22Rv1 (cell line): ENCODE data around the gene AMBRA1.

Experiments used
- H3K27ac ChIP-seq: fragments of 450-650 bp; 2 replicates; pipeline ENCODE4 v1.5.1; 2017
- CTCF ChIP-seq: fragments of 450-650 bp; IDR thresholded peaks from 2 replicates; pipeline ENCODE4 v1.5.1; 2017; ENCODE audit warnings: mild to moderate bottlenecking
- ZFX ChIP-seq: fragments of 450-650 bp; IDR thresholded peaks from 2 replicates; pipeline ENCODE4 v1.6.1; 2017; ENCODE audit warnings: antibody characterized with exemption, borderline replicate concordance

Gene AMBRA1

DNA sequence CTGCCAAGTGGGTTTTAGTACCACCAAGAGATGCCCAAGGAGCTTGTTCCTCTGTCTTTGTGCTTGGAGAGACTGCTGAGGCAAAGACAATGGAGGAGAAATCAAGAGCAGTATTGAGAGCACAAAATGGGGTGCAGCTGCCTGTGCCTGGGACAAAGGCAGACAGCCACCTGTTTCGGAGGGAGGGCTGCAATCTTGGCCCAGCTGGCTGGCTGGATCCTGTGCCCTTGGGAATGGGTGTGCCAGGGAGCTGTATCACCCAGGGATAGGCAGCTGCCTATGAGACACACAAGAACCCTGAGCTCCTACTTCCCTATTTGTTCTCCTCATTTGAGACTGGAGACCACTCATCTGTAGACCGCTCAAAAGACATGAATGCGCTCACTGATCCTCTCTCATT, 178.9 kb downstream of the AMBRA1 start:
- TF ChIP-seq CTCF, result no peak
- TF ChIP-seq ZFX, result no peak

DNA sequence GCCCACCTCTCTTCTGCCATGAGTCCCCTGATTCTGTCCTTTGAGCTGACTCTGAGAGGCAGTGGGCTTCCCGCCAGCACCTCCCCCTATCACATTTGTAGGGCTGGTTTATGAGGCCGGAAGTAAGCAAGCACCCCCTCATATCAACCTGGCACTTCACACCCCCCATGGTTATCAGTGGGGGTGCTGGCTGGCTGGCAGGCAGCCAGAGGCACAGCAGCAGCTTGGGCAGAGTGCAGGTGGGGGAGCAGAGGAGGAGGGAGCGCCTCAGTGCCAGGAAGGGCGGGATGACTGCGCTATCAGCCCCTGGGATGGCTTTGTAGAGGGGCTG, 179.4 kb downstream of the AMBRA1 start:
- no peak overlapping the region for H3K27ac ChIP-seq
- TF ChIP-seq CTCF, result no peak
- no peak for TF ChIP-seq ZFX

More for the DNA sequence above, 178.9 kb downstream of the AMBRA1 start:
- no peak overlapping the region for H3K27ac ChIP-seq

- no peak overlapping the region for H3K27ac ChIP-seq
- TF ChIP-seq ZFX, result no peak
- TF ChIP-seq CTCF, result no peak
Observed at GRCh38 chr11:46413760-46414465, 179.9 kb downstream of the AMBRA1 start.

GRCh38 chr11:46410021-46410420, 183.8 kb downstream of the AMBRA1 start:
- no peak overlapping the region for H3K27ac ChIP-seq
- TF ChIP-seq CTCF (no peak; the same call in 1 of the 2 replicates), ZFX (no peak)

GRCh38 chr11:46408407-46408986, 185.3 kb downstream of the AMBRA1 start:
- H3K27ac ChIP-seq, result no peak overlapping the region
- no peak for TF ChIP-seq CTCF
- TF ChIP-seq ZFX, result no peak

DNA sequence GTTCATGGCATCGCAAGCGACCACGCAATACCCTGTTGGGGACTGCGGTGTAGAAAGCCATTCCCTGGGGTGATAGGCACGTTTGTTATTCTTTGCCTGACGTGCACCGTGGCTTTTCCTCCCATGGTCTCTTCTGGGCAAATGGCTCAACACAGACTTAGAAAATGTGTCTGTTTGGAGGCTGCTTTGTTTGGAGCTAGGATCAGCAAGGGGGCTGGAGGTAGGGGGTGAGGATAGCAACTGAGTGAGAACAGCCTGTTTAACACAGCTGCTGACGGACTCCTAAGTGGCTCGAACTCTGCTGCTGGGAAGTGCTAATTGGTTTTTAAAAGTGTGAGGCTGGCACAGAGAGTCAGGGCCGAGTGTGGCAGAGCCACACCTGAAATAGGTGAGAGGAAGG, 186.2 kb downstream of the AMBRA1 start:
- TF ChIP-seq CTCF, result no peak
- H3K27ac ChIP-seq, result no peak overlapping the region

DNA sequence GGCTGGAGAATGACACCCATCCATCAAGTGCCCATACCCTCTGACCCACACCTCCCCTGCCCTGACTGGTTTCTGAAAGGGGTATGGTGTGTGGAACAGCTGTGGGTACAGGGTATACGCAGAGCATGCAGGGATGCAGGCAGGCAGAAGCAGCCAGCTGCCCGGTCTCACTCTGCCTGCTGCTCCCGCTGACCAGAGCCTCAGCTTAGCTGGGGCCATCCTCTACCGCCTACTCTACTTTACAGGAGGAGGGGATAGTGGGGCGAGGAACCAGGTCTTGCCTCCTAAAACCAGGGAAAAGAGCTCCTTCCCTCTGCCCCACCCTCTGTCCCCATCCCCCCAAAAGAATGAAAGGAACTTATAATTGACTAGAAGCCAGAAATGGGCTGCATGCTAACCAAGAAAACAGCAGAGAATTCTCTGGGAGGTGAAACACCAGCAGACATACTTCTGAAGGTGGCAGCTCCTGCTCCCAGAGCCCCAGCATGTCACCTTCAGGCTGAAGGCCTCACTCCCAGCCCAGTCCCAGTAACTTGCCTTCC, 189.3 kb downstream of the AMBRA1 start:
- no peak overlapping the region for H3K27ac ChIP-seq

More for the DNA sequence above, 189.3 kb downstream of the AMBRA1 start:
- TF ChIP-seq ZFX, result no peak
- TF ChIP-seq CTCF, result no peak
